Medulla oblongata (tissue), 1 donor: Measurements from ENCODE around the gene SPATA6L.

Experiments
- DNase-seq: peaks from one replicate; pipeline ENCODE4 v3.0.0-alpha.2; 2015; ENCODE audit errors: extremely low spot score

Gene SPATA6L

GRCh38 chr9:4550777-4551484 lies 115.3 kb downstream of the SPATA6L start:
- no peak for DNase-seq

DNA sequence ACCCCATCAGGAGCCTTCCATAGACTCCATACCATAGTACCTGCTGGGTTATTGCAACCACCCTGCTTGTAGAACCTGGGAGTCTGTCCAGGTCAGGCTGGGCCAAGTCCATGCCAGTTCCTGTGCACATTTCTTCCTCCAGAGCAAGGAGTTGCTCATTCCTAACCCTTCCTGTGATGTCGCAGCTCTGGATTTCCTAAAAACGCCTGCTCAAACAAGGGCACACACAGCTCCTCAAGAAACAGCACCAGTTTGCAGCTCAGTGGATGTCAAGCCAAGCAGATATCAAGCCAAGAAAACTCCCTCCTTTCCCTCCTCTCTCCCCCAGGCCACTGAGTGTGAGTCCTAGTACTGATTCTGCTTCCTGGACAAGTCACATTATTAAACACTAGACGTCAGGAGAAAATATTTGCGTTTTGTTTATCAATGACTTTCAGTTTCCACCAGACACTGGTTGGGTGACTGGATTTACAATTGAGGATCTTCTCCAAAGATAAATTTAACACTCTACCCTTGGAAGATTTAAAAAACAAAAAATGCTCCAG lies 116.5 kb downstream of the SPATA6L start:
- DNase-seq: no peak

DNA sequence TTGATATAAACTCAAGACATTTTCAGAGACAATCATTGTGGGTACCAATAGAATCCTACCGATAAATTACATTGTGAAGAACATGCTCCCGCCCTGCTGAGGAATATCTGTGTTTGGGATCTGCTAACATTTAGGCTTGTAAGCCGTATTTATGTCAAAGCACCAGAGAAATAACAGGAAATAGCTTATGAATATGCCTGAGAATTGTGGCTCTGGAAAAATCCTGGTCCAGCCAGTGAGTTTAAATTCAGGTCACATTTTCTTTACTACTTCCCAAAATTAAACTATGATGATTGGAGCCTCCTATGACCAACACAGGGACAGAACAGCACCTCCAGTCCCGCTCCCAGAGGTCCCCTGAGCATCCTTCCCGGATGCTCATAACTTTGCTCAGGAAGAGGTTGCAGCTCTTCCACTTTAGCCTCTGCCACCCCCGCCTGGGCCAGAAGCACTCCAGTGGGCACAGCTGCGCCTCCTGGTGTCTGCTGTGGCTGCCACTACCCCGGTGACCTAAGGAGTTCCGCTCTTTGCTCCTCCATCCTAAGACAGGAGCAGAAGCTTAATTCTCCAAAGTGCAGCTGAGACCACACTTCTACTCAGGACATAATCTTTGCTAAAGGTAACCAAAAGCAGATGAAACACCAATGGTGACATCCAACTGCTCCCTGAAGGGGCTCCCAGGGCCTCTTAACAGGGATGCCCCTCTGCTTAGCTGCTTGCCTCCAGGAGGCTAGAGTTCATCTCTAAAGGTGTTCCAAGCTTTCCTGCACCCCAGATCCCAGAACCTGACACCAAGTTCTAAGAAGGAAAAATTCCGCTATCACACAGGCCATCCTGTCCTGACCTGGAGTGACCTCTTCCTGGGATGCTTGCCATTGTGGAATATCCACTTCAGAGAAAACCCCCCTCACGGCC lies 117.2 kb downstream of the SPATA6L start:
- DNase-seq: no peak
